DOHH2 (cell line): ENCODE measurements around the gene PGM2L1.

Experiments used
- H3F3A ChIP-seq: fragments of 200-600 bp; sonication (generic), shearing (Covaris generic); 2 replicates; pipeline ENCODE4 v1.6.0; 2016; ENCODE audit warnings: antibody characterized with exemption, mild to moderate bottlenecking; ENCODE audit not compliant: control insufficient read depth, insufficient read depth
- H3K27ac ChIP-seq: fragments of 200-600 bp; sonication (generic); 2 replicates; pipeline ENCODE4 v1.5.1; 2014; ENCODE audit warnings: low read depth, mild to moderate bottlenecking, low read length, moderate library complexity
- H3K27me3 ChIP-seq: fragments of 200-600 bp; sonication (generic); 2 replicates; pipeline ENCODE4 v1.6.1; 2014; ENCODE audit warnings: mild to moderate bottlenecking, low read length, mixed read lengths; ENCODE audit not compliant: control insufficient read depth
- H3K36me3 ChIP-seq: fragments of 200-600 bp; sonication (generic); 2 replicates; pipeline ENCODE4 v1.6.1; 2014; ENCODE audit warnings: mild to moderate bottlenecking, low read length, moderate library complexity, mixed read lengths; ENCODE audit not compliant: control insufficient read depth
- H3K4me1 ChIP-seq: fragments of 200-600 bp; sonication (generic); 2 replicates; pipeline ENCODE4 v1.6.1; 2014; ENCODE audit warnings: mild to moderate bottlenecking, low read length, mixed read lengths; ENCODE audit not compliant: control insufficient read depth
- H3K4me2 ChIP-seq: fragments of 200-600 bp; sonication (generic); 2 replicates; pipeline ENCODE4 v1.6.0; 2014; ENCODE audit warnings: mild to moderate bottlenecking, low read length, moderate library complexity
- H3K4me3 ChIP-seq: fragments of 200-600 bp; sonication (generic); 2 replicates; pipeline ENCODE4 v1.5.1; 2014; ENCODE audit warnings: mild to moderate bottlenecking, low read length, mixed read lengths
- H3K79me2 ChIP-seq: fragments of 200-600 bp; sonication (generic); 2 replicates; pipeline ENCODE4 v1.6.1; 2014; ENCODE audit warnings: mild to moderate bottlenecking, low read length, mixed read lengths; ENCODE audit not compliant: control insufficient read depth
- H3K9me2 ChIP-seq: fragments of 200-600 bp; sonication (generic); replicated peaks from 2 replicates; pipeline ENCODE4 v1.6.1; 2014; ENCODE audit warnings: mild to moderate bottlenecking, low read length, mixed read lengths; ENCODE audit not compliant: control insufficient read depth
- H3K9me3 ChIP-seq: fragments of 200-600 bp; sonication (generic); 2 replicates; pipeline ENCODE4 v1.6.1; 2014; ENCODE audit warnings: antibody characterized with exemption, low read length, mixed read lengths; ENCODE audit not compliant: control insufficient read depth, insufficient read depth
- H4K20me1 ChIP-seq: fragments of 200-600 bp; sonication (generic); 2 replicates; pipeline ENCODE4 v1.6.0; 2014; ENCODE audit warnings: low read depth, mild to moderate bottlenecking, antibody characterized with exemption, low read length, moderate library complexity; ENCODE audit not compliant: control insufficient read depth, insufficient read depth
- EZH2phosphoT487 ChIP-seq: fragments of 200-600 bp; sonication (generic); IDR thresholded peaks from 2 replicates; pipeline ENCODE4 v1.6.1; 2017; ENCODE audit warnings: borderline replicate concordance, mild to moderate bottlenecking, antibody characterized with exemption, low read length, moderate library complexity, mixed read lengths
- TF ChIP-seq, protein P1 (sequence below): fragments of 200-600 bp; sonication (generic); IDR thresholded peaks from one replicate; pipeline ENCODE4 v1.5.1; 2014; ENCODE audit warnings: antibody characterized with exemption, mild to moderate bottlenecking, low read depth, low read length; ENCODE audit not compliant: poor library complexity, severe bottlenecking

Gene PGM2L1

DNA sequence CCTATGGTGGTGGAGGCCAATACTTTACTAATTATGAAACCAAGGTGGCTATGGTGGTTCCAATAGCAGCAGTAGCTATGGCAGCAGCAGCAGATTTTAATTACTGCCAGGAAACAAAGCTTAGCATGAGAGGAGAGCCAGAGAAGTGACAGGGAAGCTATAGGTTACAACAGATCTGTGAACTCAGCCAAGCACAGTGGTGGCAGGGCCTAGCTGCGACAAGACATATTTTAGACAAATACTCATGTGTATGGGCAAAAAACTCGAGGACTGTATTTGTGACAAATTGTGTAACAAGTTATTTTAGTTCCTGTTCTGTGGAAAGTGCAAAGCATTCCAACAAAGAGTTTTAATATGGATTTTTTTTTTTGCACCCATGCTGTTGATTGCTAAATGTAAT lies 42.6 kb downstream of the PGM2L1 start:
- Histone ChIP-seq H3K79me2 (no peaks in the 10 kb centered on the region), H3K9me2 (no peaks in the 10 kb centered on the region), H3K36me3 (no peaks in the 10 kb centered on the region), H3K4me1 (no peaks in the 10 kb centered on the region), H3K9me3 (no peaks in the 10 kb centered on the region), H3K27me3 (no peaks in the 10 kb centered on the region), H3K4me3 (no peak overlapping the region), H3K4me2 (no peak overlapping the region), H3F3A (no peaks in the 10 kb centered on the region), H3K27ac (no peak overlapping the region), H4K20me1 (no peaks in the 10 kb centered on the region)
- TF ChIP-seq, protein P1, sequence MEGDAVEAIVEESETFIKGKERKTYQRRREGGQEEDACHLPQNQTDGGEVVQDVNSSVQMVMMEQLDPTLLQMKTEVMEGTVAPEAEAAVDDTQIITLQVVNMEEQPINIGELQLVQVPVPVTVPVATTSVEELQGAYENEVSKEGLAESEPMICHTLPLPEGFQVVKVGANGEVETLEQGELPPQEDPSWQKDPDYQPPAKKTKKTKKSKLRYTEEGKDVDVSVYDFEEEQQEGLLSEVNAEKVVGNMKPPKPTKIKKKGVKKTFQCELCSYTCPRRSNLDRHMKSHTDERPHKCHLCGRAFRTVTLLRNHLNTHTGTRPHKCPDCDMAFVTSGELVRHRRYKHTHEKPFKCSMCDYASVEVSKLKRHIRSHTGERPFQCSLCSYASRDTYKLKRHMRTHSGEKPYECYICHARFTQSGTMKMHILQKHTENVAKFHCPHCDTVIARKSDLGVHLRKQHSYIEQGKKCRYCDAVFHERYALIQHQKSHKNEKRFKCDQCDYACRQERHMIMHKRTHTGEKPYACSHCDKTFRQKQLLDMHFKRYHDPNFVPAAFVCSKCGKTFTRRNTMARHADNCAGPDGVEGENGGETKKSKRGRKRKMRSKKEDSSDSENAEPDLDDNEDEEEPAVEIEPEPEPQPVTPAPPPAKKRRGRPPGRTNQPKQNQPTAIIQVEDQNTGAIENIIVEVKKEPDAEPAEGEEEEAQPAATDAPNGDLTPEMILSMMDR, result no peak
- no peak for TF ChIP-seq EZH2phosphoT487

DNA sequence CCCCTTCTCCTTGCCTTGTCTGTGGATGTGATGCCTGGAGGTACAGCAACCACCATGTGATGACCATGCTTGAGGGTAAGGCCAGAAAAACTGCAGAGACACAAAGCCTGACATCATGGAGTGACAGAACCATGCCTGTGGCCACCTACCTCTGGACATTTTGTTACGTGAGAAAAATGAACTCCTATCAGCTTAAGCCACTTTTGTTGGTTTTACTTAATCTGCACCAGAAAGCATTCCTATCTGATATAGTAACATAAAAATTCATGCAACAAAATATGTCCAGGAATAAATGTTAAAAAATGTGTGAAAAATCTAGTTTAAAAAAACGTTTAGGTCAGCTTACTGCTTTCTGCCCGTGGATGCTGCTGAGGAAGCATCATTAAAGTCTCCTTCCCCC lies 44.2 kb downstream of the PGM2L1 start:
- no peaks in the 10 kb centered on the region; the same call in 1 of the 2 replicates for H3K27me3 ChIP-seq
- H3K79me2 ChIP-seq, result no peaks in the 10 kb centered on the region
- TF ChIP-seq, protein P1, result no peak
- no peak for TF ChIP-seq EZH2phosphoT487

DNA sequence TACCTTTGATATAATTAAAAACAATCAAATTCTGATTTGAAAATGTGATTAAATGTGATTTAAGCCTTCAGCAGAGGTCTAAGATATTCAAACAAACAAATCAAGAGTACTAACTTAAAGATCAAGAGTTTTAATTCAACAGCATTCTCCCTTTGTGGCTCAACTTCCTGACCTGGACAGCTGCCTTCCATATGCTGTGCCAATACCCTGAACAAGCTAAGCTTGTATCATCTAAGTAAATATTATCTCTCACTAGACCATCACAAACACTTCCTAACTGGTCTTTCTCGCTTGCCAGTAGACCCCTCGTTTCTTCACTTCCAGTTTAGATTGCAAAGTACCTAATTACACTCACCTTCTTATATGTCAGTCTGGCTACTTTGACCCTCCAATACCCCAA lies 50.9 kb downstream of the PGM2L1 start:
- Histone ChIP-seq H3K9me2 (no peaks in the 10 kb centered on the region), H4K20me1 (no peaks in the 10 kb centered on the region), H3K79me2 (no peaks in the 10 kb centered on the region), H3K4me2 (no peak overlapping the region), H3K4me3 (no peak overlapping the region), H3F3A (no peaks in the 10 kb centered on the region), H3K4me1 (no peaks in the 10 kb centered on the region), H3K27ac (no peak overlapping the region), H3K27me3 (peaks cover 23% of the 10 kb centered on the region), H3K36me3 (no peaks in the 10 kb centered on the region), H3K9me3 (no peaks in the 10 kb centered on the region)
- TF ChIP-seq, protein P1, result no peak
- no peak for TF ChIP-seq EZH2phosphoT487

More for the DNA sequence above, 44.2 kb downstream of the PGM2L1 start:
- H4K20me1 ChIP-seq, result no peaks in the 10 kb centered on the region
- H3K9me2 ChIP-seq, result no peaks in the 10 kb centered on the region
- H3K36me3 ChIP-seq, result no peaks in the 10 kb centered on the region
- no peak overlapping the region for H3K4me3 ChIP-seq
- H3K9me3 ChIP-seq, result no peaks in the 10 kb centered on the region
- no peak overlapping the region for H3K27ac ChIP-seq
- H3K4me1 ChIP-seq, result no peaks in the 10 kb centered on the region
- H3F3A ChIP-seq, result no peaks in the 10 kb centered on the region
- H3K4me2 ChIP-seq, result no peak overlapping the region

DNA sequence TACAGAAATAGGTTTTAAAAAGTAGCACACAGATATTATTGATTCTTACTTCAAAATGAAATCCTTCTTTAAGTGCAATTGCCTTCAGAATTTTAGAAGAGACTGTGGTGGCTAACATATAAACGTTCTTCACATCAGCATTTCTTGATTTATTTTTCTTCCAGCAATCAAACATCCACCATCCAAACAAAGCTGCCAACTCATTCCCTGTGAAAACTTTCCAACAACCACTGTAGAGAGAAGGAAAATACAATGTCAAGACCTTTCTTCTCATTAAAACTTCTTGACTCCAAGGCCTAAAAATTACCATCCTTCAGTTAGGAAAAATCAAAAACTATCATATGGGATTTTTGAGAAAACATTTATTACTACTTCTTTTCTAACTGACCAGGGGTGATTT lies 52.8 kb downstream of the PGM2L1 start:
- no peaks in the 10 kb centered on the region for H3K36me3 ChIP-seq
- no peaks in the 10 kb centered on the region for H3K4me1 ChIP-seq
- H3K9me2 ChIP-seq, result no peaks in the 10 kb centered on the region
- H3K4me3 ChIP-seq, result no peak overlapping the region
- TF ChIP-seq, protein P1, result no peak
- no peak for TF ChIP-seq EZH2phosphoT487
- no peak overlapping the region for H3K4me2 ChIP-seq
- peaks cover 23% of the 10 kb centered on the region for H3K27me3 ChIP-seq
- H3K79me2 ChIP-seq, result no peaks in the 10 kb centered on the region
- no peak overlapping the region for H3K27ac ChIP-seq
- H4K20me1 ChIP-seq, result no peaks in the 10 kb centered on the region
- no peaks in the 10 kb centered on the region for H3F3A ChIP-seq
- H3K9me3 ChIP-seq, result no peaks in the 10 kb centered on the region
